Measurements from ENCODE around the gene ZKSCAN4.

ZKSCAN4 gene

DNA sequence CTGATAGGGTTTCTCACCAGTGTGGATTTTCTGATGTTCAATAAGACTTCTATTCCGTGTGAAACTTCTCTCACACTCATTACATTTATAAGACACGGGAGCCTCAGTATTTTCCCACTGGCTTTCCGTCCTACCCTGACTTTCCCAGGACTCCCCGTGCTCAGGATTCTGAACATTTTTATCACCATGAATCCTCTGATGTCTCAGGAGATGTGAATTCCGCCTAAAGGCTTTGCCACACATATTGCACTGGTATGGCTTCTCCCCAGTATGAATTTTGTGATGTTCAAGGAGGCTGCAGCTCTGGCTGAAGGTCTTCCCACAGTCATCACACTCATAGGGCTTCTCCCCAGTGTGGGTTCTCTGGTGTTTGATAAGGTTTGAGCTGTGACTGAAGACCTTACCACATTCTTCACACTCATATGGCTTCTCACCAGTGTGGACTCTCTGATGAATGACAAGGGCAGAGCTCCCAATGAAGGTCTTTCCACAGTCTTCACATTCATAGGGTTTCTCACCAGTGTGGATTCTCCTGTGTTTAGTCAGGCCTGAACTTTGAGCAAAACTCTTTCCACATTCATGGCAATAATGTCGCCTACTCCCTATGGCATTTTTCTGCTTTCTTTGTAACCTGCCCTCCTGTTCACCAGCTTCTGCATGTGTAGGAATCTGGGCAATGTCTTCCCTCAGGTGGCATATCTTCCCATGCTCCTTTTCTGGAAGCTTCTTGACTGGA, 6.7 kb downstream of the ZKSCAN4 start:
- DNase-seq = no peak

DNA sequence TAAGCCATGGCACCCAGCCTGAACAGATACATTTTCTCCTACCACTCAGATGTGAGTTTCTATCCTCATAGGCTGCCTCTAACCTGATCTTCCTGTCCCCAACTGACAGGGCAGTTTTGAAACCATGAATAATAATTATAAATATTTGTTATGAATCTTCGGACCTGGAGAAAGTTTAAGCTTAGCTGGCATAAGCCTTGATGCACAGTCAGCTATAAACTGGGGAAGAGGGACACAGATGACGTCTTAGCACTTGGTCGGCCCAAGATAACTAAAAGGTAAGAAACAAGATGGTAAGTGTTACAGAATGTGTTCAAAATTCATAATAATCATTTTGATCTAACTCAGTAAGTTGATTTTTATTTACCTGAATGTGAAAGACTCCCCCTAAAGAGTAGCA, 8.1 kb downstream of the ZKSCAN4 start:
- no peak for DNase-seq

DNA sequence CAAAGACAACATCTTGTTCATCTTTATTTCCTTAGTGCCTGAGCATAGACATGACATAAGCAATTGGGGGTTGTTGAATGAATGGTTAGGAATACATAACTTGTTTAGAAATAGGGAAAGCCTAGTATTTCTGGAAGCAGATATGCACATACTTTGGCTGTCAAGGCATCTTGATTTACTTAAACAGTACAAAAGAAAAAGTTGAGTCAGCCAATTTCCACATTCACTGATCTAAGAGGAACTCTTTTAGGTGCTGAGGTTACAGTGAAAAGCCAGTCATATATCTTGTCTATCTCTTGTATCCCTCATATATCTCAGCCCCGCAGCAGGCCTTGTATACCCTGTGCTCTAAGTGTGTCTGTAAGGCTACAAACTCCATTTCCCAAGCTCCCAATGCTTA, 11.6 kb downstream of the ZKSCAN4 start:
- DNase-seq = no peak

DNA sequence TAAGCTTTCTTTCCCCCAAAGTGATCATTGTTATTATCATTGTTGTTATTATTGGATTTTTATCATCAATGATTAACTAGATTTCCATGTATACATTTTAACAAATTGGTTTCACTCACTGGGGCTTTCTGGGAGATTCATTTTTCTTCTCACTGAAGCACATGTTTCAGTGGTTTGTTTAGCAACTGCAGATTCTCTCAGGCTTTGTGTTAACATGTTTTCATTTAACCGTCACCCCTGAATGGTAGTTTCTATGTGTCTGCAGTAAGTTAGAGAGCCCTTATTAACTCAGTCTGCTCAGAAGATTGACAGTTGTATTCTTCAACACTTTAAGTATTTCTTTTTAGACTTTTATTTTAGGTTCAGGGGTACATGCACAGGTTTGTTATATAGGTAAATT, 12.4 kb downstream of the ZKSCAN4 start:
- DNase-seq = no peak

DNA sequence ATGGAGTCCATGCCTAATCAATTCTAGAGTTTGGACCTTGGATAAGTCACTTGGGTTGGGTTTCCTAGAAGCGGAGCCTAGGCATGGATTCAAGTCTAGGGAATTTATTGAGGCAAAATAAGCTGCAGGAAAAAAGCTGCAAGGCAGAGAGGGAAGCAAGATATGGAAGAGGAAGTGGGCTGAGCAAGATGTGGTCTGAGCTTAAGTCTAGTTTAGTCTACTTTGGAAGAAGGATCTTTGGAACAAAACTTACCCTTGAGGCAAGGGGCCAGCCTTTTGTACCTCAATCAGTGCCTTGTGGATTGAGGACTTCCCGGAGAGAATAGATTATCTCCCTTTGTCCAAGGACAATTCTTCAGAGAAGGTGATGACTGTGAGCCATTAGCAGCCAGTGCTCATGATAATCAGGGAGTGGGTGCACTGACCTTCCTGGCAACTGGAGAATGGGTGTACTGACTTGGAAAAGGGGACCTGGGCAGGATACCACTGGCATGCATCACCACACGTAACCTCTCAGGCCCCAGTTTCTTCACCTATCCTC, 16.1 kb downstream of the ZKSCAN4 start:
- no peak for DNase-seq

DNA sequence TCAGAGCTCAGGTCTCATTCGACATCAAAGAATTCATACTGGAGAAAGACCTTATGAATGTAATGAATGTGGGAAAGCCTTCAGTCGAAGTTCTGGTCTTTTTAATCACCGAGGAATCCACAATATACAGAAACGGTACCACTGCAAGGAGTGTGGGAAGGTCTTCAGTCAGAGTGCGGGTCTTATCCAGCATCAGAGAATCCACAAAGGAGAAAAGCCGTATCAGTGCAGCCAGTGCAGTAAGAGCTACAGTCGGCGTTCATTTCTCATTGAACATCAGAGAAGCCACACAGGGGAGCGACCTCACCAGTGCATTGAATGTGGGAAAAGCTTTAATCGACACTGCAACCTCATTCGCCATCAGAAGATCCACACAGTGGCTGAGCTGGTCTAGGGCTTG, 19.3 kb downstream of the ZKSCAN4 start:
- DNase-seq = no peak

DNA sequence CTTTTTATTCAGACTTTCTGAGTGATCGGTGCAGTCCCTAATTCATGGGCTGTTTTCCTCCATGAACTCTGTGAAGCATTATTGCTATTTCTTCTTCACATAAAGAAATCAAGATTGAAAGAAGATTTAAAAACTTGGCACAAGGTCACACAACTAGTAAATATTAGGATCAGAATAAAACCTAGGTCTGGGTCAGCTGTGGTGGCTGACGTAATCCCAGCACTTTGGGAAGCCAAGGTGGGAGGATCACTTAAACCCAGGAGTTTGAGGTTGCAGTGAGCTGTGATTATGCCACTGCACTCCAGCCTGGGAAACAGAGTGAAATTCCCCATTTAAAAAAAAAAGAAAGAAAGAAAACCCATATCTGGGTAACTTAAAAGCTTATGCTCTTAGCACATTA, 25.6 kb downstream of the ZKSCAN4 start:
- DNase-seq = no peak

DNA sequence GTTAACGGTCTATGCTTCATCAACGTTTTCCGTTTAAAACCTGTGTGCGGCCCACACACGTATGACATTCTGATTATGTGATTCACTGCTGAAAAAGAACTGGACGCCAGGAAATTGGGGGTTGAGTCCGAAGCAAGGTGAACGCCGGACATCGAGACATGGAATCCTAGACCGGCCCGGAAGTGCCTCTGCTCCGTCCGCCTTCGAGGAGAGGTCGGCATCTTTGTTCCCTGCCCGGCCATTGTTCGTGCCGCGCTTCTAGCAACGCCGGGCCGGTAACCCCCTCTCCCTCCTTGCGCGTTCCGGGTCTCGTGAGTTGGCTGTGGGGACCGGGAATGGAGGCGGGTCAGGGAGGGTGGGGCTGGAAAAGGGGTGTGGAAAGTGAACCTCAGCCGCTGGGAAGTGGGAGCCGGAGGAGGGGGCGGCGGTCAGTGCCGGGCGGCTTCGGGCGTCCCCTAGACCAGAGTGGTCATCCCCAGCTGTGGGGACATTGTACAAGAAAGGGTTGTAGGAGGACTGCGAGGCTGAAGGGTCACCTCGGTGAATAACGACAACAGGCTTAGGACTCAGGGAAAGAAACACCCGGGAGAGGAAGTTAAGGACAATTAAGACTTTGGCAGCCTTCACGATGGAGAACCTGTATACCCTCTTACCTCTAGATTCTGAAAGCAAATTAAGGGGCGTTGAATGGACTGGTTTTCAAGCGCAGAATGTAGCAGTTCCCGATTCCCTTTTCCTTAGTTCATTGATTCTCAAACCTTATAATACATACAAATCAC, 26.8 kb downstream of the ZKSCAN4 start, which contains the start of gene ZSCAN9:
TSS of gene ZSCAN9 (plus strand) at position 220 of the 779 bp plus-strand sequence. CDS start 1,810 bp downstream, outside the sequence.
- DNase-seq = peak; percentile 58

DNA sequence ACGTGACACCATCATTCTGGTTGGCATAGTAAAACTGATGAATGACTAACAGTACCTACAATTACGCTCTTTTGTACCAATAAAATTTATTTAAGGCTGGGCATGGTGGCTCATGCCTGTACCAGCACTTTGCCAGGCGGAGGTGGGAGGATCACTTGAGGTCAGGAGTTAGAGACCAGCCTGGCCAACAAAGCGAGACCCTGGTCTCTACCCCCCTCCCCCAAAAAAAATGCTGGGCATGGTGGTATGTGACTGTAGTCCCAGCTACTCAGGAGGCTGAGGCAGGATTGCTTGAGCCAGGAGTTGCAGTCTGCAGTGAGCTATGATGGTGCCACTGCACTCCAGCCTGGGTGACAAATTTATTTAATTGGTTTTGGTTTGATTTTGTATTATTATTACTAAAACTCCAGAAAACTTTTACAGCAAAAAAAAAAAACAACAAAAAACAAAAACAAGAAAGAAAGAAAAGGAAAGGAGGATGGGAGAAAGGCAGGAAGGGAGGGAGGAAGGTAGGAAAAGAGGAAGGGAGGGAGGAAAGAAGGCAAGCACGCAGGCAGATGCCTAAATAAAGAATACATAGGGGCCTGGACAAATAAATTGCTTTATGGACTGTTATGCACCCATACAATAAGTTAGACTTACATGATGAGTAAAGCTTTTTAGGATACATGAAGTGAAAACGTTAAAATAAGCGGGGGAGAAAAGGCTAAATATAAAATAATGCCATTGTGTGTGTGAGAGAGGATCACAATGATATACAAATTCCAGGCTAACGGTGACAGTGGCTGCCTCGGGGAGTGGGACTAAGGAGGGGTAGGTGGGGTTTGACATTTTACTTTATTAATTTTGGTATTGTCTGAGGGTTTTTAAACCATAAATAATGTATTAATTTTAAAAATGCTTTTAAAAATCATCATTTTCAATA, 27.7 kb downstream of the ZKSCAN4 start:
- DNase-seq = no peak

DNA sequence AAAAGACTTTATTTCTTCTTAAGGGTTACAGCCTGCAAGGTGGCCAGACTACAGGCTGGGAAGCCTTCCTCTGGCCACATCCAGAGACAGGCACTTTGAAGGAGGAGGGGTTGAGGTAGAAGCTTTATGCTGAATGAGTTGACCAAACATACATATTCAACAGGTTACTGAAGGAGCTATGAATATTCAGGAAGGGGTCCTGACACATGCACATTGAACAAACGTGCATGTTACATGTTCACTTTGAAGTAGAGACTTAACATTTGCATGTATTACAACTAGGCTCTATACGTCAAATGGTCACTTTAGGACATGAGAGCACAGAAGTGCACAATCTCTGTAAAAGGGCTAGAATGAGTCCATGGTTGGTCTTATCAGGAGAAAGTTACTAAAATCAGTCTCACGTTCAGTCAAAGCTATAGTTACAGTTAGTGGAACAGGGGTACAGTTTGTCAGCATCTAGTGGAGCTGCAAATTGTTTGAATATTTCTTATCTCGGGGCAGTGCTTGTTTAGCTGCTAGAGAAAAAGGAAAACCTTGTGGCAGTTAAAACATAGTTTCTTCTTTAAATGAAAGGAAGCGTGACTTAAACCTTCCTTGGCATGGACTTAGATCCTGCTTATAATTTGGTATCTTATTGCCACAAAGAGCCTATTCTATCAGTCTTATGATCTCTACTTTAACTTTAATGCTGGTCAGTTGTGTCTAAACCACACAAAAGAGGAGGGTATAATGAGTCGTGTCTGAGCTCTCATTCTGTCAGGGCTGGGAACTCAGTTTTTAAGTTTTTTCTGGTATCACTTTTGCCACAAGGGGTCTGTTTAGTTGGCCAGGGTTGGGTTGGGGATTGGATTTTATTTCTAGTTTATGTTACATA, 31.6 kb downstream of the ZKSCAN4 start:
- no peak for DNase-seq

DNA sequence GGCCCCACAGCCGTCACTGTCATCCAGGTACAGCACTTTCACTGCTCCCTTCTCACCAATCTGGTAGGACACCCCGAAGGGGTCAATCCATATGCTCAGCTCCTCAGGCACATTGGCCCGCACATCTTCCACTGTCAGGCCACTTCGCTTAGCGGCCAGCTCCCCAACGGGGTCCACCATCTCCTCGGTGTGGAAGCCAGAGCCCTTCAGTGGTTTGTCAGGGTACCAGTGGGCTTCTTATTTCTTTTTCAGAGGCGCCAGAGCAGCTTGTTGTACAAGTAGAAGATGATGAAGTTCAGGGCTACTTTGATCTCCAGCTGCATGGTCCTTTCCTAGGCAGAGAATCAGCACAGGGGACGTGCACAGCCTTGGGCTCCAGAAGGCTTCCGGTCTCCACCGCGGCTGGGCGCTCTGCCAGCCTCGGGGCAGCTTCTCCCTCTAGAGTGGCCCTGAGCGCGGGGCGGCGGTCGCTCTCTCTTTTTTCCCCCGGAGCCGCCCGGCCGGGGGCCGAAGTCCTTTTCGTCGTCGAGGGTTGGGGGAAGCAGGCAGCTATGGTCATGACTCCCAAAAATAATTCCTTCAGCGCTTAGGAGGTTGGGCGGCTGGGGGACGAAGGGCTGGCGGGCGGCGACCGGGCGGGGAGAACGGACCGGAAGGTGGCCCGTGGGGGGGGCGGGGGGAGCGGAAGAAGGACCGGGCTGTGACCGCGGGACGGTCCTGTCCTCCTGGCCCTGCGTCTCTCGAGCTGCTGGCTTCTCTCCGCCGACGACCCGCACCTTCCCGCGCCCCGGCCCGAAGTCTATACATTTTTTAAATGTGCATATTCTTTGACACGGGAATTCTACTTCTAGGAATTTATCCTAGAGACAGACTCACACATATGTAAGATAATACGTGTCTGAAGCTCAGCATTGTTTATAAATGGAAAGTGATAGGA, 33.5 kb downstream of the ZKSCAN4 start:
- DNase-seq = peak; percentile 27

DNA sequence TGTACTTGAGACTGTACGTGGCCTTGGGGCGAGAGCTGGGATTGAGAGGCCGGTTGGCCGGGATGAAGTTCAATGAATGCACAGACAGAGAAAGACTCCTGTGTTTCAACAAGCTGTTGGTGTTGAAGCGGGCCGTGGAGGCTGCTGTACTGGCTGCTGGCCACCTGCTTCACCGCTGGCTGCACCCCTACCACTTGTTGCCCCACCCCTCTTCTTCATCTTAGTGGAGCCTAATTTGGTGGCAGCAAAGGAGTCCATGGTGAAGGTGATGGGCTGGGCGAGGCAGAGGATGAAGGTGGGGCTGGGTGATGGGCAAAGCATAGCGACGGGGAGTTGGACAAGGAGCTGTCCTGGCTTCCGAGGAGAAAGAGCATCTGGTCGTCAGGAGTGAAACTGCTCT, 34.2 kb downstream of the ZKSCAN4 start:
- no peak for DNase-seq

DNA sequence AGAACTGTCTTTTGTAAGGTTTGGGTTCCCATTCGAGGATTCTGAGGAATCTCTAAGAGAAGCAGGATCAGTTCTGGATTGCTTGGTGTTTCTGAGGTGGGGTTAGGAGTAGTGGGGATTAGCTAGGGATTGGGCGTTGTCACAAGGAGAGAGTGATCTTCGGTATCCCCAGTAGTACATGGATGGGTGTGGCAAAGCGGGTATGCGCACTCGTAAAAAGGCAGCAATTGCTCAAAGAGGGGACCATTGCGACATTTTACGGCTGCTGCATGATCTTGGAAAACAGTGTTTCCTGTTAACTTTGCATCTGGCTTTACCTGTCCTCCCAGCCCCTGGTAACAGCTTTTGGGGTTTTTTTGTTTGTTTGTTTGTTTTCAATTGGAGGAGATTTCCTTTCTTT, 36.6 kb downstream of the ZKSCAN4 start:
- no peak for DNase-seq

DNA sequence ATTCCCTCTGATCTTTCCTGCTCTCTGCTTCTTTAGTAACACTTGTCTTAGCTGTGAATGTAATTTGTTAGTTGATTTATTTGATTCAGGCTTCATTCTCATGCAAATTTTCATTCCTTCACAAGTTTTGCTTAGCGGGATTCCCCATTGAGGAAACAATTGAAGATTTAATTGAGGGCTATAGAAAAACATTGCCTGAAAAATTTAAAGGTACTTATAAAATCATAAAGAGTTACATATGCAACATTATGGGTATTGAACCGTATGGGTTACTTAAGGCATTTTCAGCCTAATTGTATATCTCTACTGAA, 38.9 kb downstream of the ZKSCAN4 start:
- DNase-seq = no peak

DNA sequence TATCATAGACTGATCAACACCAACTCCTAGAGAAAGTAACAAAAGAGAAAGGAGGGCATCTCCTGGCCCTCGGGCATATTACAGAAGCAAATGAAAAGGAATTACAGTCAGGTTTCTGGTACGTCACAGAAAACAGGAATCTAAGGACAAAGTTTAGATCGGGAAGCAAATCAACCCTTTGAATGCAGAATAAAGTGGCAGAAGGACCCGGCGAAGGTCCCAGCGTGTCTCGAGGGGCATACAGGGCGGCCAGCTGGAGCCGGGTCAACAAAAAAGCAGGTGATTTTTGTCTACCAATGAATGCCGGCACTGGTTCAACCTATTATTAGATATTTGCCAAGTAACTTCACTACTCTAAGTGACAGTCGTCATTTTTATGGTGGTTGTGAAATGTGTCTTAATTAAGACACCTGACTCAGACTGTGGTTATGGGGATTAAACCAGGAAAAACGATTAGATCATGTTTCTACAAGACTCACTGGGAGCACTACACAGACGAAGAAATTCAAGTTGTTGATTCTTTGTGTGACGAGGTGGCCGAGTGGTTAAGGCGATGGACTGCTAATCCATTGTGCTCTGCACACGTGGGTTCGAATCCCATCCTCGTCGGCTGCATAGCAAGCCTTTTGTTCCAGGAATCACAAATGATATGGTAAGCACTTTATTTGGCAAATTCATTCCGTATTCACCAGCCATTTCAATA, 39.4 kb downstream of the ZKSCAN4 start:
- DNase-seq = peak; percentile 14

DNA sequence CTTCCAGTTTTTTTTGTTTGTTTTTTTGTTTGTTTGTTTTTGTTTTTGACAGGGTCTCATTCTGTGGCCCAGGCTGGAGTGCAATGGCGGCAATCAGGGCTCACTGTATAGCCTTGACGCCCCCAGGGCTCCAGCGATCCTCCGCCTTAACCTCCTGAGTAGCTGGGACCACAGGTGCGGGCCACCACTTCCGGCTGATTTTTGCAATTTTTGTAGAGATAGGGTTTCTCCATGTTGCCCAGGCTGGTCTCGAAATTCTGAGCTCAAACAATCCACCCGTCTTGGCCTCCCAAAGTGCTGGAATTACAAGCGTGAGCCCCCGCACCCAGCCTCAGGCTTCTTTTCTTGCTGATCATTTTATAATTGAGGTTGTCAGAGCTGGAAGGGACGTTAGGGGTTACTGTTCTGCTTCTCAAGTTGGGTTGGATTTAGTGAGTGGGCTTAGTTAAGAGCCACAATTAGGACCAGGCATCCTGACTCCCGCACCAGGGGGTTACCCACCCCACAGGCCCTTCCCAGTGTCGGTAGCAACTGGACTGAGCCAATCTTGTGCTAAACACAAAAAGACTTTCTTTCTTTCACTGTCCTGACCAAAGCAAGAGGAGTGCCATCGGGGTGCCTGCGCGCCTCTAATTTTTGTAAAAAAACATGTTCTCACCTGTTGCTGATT, 40.1 kb downstream of the ZKSCAN4 start:
- DNase-seq = no peak

DNA sequence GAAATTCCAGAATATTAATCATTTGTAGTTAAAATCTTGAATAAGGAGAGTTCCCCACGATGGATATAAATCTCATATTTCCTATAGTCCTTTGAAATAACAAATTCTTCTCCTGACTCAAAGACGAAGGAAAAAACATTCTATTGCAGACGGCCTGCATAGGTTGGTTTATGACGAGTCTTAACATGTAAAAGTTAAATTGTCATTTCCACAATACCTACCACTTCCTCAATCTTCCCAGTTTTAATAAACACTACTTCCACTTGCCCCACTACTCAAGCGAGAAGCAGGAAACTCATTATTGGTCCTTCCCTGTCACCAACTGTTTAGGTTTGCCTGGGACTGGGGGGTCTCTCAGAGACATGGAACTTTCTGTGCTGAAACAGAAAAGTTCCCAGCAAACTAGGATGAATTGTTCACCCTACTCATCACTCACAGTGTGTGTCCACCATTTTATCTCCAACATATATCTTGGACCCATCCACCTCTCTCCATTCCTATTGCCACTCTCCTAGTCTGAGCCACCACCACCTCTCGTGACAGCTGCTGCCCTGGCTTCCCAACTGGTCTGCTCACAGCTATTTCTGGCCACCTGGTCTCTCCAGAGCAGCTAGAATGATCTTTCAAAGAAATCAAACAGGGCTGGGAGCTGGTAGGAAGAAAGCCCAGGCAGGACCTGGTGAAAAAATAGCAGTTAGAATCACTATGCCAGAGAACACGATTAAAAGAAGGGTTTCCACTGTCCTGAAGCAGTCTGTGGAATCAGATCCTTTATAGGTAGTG, 42.1 kb downstream of the ZKSCAN4 start:
- DNase-seq = no peak

DNA sequence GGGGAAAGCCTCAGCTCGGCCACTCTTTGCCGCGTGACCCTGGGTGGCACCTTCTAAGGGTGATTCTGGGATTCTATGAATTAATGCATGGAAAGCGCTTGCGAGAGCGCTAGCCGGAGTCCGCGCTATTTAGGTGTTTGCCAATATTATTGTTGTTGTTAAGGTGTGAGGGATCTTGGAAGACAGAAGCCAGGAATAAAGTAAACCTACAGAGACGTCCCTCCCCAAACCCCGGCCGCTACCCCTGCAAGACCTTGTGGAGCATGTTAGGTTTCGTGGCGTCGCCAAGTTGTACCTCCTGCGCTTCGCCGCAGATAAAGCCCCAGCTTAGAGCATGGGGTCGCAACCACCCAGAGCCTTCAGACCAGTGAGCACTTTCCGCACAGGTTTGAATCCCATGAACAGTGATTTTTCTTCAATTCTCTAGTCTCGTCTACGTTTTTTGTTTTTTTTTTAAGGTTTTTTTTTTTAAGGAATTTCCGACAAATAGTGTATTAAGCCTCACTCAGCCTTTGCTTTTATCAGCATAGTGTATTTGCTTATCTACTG, 43.9 kb downstream of the ZKSCAN4 start:
- no peak for DNase-seq
